ENCODE results near the gene TSPAN11.

The TSPAN11 gene

GRCh38 chr12:30959778-30960177, 33.2 kb downstream of the TSPAN11 start:
- DNase-seq (ENCODE audit: low read depth in 2 of 2) = no peak

DNA sequence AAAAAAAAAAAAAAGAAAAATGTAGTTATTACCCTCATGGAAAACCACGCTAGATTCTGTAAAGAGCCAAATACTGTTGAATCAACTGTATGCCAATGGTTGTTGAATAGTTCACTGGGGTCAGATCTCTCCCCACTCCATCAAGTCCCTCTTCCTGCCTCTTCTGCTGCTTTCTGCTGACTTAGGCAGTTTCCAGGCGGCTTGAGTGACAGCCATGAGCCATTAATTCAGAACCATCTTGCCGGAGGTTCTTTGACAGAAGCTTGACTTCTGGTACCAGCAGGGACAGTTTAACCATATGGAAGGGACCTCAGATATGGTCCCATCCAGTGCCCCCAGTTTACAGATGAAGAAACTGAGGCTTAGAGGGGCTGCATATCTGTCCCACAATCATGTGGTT, 34.5 kb downstream of the TSPAN11 start:
- DNase-seq (ENCODE audit: low read depth in 2 of 2) = no peak

GRCh38 chr12:30962047-30962446, 35.5 kb downstream of the TSPAN11 start:
- DNase-seq (ENCODE audit: low read depth in 2 of 2) = no peak

- DNase-seq (ENCODE audit: low read depth in 2 of 2) = no peak
Observed at GRCh38 chr12:30963709-30964564, 37.4 kb downstream of the TSPAN11 start.

- DNase-seq (ENCODE audit: low read depth in 2 of 2) = no peak
Observed at GRCh38 chr12:30964896-30965612, 38.5 kb downstream of the TSPAN11 start.

DNA sequence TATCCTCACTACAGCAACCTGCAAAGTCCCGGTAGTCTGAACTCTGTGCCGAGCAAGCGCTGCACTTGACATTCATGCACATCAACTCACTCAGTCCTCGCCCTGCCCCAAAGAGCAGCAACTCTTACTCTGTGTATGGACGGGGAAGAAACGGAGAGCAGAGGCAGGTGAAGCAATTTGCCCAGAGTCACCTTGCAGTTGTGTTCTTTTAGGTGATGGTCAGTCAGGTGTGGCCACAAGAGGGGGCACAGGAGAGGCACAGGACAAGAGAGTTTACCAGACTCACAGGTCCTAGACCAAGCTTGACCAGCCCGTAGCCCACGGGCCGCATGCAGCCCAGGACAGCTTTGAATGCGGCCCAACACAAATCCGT, 39.1 kb downstream of the TSPAN11 start:
- no peak for DNase-seq (ENCODE audit: low read depth in 2 of 2)

- DNase-seq (ENCODE audit: low read depth in 2 of 2) = no peak
Observed at GRCh38 chr12:30967026-30967425, 40.5 kb downstream of the TSPAN11 start.

GRCh38 chr12:30968211-30968610, 41.7 kb downstream of the TSPAN11 start:
- no peak for DNase-seq (ENCODE audit: low read depth in 2 of 2)

- no peak for DNase-seq (ENCODE audit: low read depth in 2 of 2)
Observed at GRCh38 chr12:30969006-30969405, 42.5 kb downstream of the TSPAN11 start.

GRCh38 chr12:30969606-30970395, 43.3 kb downstream of the TSPAN11 start:
- no peak for DNase-seq (ENCODE audit: low read depth in 2 of 2)

- no peak for DNase-seq (ENCODE audit: low read depth in 2 of 2)
Observed at GRCh38 chr12:30970559-30971197, 44.1 kb downstream of the TSPAN11 start.

DNA sequence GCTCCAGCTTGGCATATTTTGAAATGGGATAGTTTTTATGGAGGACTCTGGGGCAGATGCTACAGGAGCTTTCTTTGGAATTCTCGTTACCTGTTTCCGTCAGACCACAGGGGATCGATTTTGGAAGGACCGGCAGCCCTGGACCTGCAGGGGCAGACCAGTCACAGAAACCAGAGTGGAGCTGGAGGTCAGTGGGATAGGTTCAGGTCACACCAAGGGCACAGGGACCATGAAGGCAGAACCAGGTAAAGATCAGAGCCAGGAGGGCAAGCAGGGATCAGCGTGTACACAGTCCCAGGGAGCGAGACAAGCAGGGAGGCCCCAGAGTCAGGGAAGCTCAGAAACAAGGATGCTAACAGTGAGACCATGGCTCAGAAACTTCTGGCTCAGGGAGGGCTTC, 45.5 kb downstream of the TSPAN11 start:
- DNase-seq (ENCODE audit: low read depth in 2 of 2) = no peak

DNA sequence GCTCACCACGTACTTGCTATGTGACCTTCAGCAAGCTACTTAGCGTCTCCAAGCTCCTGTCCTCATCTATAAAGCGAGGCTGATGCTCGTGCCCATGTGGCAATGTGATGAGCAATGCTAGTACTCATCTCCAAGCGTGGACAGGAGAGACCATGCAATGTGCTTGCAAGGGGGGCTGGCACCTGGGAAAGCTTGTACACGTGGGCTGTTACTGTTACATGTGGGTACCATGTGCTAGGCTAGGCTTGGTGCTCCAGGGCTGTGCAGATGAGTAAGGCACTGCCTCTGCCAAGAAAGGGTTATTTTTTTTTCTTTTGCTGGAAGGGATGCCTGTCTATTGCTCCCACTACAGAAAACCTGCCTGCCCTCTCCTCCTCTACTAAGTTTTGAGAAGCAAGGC, 46.6 kb downstream of the TSPAN11 start:
- no peak for DNase-seq (ENCODE audit: low read depth in 2 of 2)

- DNase-seq (ENCODE audit: low read depth in 2 of 2) = no peak
Observed at GRCh38 chr12:30973830-30974229, 47.3 kb downstream of the TSPAN11 start.

GRCh38 chr12:30974746-30975500, 48.4 kb downstream of the TSPAN11 start:
- no peak for DNase-seq (ENCODE audit: low read depth in 2 of 2)

DNA sequence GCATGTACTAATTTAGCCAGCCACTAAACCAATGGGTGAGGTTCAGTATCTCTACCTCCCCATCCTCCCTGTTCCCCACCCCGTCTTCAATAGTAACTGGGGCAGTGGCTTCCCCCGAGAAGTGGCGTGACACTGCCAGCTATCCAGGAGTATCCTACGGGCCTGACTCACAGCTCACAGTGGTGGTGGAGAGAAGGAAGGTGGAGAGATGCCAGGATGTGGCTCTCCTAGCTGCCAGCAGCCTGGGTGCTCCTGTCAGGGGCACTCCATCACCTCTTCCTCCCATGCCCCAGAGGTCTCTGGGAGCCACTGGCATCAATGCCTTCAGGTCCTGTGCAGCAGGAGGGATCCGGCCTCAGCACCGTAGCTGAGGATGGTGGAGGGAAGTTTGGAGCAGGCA, 49.0 kb downstream of the TSPAN11 start:
- DNase-seq (ENCODE audit: low read depth in 2 of 2) = no peak

DNA sequence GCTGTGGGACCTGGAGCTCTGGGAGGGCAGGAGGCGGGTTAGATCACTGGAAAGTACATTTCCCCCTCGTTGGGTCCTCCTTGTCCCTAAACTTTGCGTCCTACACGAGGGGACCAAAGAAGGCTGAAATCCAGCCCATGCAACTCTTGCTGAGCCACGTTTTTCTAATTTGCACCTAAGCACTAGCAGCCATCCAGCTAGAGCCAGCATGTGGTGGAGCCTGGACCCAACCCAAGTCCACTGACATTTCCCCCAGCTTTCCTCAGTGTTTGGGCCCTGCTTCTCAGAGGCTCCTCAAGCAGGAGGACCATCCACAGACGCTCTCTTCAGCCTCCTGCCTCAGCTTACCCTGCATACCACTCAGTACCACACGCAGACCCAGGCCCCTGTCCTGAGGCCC, 49.7 kb downstream of the TSPAN11 start:
- no peak for DNase-seq (ENCODE audit: low read depth in 2 of 2)

GRCh38 chr12:30977124-30977523, 50.6 kb downstream of the TSPAN11 start:
- no peak for DNase-seq (ENCODE audit: low read depth in 2 of 2)

- no peak for DNase-seq (ENCODE audit: low read depth in 2 of 2)
Observed at GRCh38 chr12:30977537-30978349, 51.2 kb downstream of the TSPAN11 start.

- no peak for DNase-seq (ENCODE audit: low read depth in 2 of 2)
Observed at GRCh38 chr12:30978639-30979038, 52.1 kb downstream of the TSPAN11 start.
